AG10803 (cell line): ENCODE results near the gene ZNF471.

Source experiments
- DNase-seq: peaks from one replicate; pipeline ENCODE4 v3.0.0; 2010; ENCODE audit warnings: low read depth
- H3K4me3 ChIP-seq: 2 replicates; pipeline ENCODE4 v1.5.1; 2011; ENCODE audit warnings: mild to moderate bottlenecking, low read length, control low read depth
- TF ChIP-seq, protein P1 (sequence below): conservative IDR thresholded peaks from 2 replicates; pipeline ENCODE4 v1.5.1; 2011; ENCODE audit warnings: mild to moderate bottlenecking, low read length, control low read depth, inconsistent platforms

ZNF471 gene

DNA sequence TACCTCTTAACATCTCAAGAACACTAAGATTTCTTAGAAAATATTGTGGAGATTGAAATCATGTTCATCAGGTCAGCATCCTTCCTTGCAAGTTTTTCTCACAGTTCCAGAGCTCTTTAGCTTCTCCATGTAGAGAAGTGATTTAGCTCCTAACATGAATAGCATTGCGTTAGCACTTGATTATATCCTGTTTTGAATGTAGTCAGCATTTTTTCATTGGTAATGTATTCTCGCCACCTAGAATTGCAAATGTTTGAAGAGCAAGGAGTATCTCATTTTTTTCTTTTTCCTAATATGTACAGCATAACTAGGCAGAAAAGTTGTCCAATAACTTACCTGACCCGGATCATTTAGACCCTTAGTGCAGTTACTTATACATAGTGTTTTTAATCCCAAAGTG is 66.3 kb downstream of the ZNF471 start:
- no peak overlapping the region for H3K4me3 ChIP-seq
- DNase-seq: no peak
- TF ChIP-seq, protein P1, sequence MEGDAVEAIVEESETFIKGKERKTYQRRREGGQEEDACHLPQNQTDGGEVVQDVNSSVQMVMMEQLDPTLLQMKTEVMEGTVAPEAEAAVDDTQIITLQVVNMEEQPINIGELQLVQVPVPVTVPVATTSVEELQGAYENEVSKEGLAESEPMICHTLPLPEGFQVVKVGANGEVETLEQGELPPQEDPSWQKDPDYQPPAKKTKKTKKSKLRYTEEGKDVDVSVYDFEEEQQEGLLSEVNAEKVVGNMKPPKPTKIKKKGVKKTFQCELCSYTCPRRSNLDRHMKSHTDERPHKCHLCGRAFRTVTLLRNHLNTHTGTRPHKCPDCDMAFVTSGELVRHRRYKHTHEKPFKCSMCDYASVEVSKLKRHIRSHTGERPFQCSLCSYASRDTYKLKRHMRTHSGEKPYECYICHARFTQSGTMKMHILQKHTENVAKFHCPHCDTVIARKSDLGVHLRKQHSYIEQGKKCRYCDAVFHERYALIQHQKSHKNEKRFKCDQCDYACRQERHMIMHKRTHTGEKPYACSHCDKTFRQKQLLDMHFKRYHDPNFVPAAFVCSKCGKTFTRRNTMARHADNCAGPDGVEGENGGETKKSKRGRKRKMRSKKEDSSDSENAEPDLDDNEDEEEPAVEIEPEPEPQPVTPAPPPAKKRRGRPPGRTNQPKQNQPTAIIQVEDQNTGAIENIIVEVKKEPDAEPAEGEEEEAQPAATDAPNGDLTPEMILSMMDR: no peak

DNA sequence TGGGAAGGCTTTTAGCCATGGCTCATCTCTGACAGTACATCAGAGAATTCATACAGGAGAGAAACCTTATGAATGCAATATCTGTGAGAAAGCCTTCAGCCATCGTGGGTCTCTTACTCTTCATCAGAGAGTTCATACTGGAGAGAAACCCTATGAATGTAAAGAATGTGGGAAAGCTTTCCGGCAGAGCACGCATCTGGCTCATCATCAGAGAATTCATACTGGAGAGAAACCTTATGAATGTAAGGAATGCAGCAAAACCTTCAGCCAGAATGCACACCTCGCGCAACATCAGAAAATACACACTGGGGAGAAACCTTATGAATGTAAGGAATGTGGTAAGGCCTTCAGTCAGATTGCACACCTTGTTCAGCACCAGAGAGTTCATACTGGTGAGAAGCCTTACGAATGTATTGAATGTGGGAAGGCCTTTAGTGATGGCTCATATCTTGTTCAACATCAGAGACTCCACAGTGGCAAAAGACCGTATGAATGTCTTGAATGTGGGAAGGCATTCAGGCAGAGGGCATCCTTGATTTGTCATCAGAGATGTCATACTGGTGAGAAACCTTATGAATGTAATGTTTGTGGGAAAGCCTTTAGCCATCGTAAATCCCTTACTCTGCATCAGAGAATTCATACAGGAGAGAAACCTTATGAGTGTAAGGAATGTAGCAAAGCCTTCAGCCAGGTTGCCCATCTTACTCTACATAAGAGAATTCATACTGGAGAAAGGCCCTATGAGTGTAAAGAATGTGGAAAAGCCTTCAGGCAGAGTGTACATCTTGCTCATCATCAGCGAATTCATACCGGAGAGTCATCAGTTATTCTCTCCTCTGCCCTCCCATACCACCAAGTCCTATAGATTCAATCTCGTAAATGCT is 70.3 kb downstream of the ZNF471 start:
- TF ChIP-seq, protein P1: no peak
- no peak overlapping the region for H3K4me3 ChIP-seq
- DNase-seq: no peak
